Skeletal muscle cell (primary cell): ENCODE results near the gene EFCAB6.

Experiments
- DNase-seq: peaks from one replicate; pipeline ENCODE4 v3.0.0-alpha.2; 2010; ENCODE audit warnings: low read depth
- H3K4me3 ChIP-seq: 2 replicates; pipeline ENCODE4 v1.5.1; 2011; ENCODE audit warnings: low read depth, mild to moderate bottlenecking, control low read depth, low read length, moderate library complexity

The EFCAB6 gene

GRCh38 chr22:43482318-43482625 lies 329.8 kb downstream of the EFCAB6 start:
- no peak overlapping the region for H3K4me3 ChIP-seq
- DNase-seq: no peak

DNA sequence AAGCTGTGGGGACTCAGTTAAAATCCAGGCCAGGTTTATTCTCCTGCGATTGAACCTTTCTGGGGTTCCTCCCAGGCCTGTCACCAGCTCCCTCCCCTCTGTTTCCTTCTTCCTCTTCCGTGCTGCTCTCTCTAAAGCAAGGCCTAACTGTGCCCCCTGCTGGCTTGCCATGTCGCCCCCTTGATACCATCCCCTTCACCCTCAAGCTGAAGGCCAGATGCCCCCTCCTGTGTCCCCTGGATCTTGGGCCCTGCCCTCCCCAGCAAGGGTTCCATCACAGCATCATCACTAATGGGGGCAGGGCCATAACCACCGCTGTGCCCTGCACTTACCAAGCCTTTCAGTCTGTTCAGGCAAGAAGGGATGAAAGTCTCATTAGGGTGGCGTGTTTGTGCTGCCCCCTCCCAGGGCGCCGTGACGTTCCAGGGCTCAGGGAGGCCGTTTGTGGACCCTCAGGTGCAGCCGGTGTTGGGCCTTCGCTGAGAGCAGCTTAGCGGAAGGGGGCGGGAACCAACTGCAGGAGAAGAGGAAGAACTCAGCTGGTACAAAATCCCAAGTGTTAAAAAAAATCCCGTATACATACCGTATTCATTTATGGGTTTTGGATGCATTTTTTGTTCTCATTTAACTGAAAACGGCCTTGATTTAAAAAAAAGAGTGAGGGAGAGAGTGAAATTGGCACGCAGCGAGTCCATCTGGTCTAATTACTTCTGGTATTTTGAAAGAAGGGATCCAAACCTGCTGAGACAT lies 330.4 kb downstream of the EFCAB6 start:
- no peak overlapping the region for H3K4me3 ChIP-seq
- no peak for DNase-seq

- H3K4me3 ChIP-seq: no peak overlapping the region
These were observed 332.1 kb downstream of the EFCAB6 start for GRCh38 chr22:43479962-43480361.

GRCh38 chr22:43479301-43479950 lies 332.7 kb downstream of the EFCAB6 start:
- H3K4me3 ChIP-seq: no peak overlapping the region
- no peak for DNase-seq

More at GRCh38 chr22:43479962-43480361, 332.1 kb downstream of the EFCAB6 start:
- DNase-seq: no peak
